ENCODE measurements around the gene PALM. TPM values are rescaled to one million over a fixed set of nuclear protein-coding genes. Genes with fewer than 3 reads are reported as not detected.
"Not testable (repeated sequence)": the region's sequence is repeated elsewhere in the genome, so short reads cannot be mapped to it uniquely, and the experiment has no call there.

Gene PALM
- total RNA-seq, 1 donor from 2014 or later = 26.0 TPM

DNA sequence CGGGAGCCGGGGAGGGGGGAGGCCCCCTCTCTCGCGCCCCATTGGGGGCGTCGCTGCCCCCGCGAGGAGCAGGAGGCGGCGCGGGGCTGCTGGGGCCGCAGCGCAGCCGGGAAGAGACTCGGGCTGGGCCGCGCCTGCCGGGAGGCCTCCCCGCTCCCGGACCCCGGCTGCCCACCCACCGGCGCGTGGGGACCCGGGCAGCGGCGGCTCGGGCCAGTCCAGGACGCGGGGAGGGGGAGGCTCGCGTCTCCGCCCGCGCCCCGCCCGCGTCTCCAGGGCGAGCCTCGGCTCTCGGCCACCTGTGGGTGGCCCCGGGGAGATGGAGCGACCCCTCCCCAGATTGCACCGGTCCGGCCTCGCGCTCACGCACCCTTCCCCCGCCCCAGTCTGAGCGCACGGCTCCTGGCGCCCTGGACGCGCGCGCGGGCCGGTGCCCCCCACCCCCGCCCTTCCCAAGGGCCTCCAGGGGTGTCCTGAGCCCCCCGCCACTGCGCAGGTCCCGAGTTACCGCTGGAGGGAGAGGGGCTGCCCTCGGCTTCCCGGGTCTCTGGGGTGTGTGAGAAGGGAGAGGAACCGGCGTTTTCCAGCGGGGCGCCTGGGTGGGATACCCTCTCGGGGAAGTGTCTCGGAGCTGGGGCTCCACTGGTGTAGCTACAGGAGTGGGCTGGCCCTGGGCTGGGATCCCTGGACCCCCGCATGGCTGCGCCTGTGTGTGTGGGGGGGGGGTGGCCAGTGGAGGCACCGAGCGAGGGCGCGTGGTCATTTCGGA is 645 bp downstream of the PALM start:
- DNase-seq (ENCODE audit: low spot score) = no peak

DNA sequence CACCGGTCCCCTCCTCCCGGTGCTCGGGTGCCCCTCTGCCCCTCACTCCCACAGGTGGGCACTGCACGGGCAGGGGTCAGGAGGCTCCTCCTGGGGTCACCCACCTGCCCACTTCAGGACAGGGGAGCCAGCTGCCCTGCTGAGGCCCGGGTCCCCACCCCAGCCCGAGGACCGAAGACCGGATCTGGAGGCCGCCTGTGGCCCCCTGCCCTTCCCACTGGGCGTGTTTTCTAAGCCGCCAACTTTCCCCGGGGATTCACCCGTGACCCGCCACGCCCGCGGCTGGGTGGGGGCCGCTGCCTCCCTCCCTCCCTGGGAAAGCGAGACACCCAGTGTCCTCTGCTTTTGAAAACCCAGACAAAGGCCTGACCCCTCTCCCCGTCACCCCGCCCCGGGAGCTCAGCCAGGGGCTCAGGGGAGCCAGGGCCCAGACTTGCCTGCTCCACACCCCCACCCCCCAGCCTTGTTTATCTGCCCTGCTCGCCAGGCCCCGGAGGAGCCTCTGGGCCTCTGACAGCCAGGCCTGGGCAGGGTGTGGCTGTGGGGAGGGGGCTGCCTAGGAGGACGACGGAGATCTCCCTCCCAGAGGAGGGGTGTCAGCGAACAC is 1.3 kb downstream of the PALM start:
- DNase-seq (ENCODE audit: low spot score) = no peak

DNA sequence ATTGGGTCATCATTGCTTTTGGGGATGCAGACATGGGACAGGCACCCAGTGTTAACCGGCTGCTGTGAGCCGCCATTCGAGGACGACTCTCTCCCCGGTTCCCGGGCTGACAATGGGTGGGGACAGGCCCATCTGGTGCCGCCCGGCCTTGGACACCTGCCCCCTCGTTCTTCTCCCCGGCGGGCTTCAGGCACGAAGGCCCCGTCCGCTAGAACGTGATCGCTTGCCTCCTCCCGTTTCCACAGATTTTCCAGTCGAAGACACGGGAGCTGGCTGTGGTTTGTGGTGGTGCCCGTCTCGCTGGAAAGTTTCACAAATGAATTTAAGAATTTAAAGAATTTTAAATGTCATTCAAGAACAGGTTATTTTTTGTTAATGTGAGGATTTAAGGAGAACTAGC is 2.0 kb downstream of the PALM start:
- no peak for DNase-seq (ENCODE audit: low spot score)

DNA sequence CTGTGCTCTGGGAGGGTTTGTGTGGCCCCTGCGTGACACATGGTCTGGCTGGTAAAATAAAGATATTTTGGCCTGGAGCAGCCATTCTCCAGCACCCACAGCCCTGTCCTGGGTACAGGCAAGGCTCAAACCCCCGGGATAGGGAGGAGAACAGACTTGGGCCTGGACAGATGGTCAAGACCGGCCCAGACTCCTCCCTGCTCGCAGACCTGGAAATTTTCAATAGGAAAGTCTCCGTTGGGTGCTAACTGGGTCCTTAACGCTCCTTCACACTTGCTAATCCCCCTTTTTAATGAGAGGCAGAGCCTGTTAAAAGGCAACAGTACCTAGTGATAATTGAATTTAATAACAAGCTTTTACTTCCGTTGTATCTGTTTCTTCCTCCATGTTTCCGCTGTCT is 2.5 kb downstream of the PALM start:
- DNase-seq (ENCODE audit: low spot score) = no peak

DNA sequence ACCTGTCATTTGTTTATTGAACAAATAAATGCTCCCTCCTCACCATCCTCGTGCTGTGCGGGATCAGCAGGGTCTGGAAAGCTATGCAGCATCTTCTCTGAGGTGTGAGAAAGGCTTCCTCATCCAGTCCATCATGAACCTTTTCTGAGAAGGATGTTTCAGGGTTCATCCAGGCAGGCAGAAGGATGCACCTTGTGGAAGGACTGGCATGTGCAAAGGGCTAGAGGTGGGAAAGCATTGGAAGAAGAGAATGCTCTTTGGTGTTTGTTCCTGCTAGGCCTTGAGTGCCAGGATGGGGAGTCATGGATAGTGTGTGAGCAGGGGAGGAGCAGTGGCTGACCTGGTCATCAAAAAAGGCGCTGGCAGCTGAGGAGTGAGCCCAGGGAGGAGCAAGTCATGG is 6.6 kb downstream of the PALM start:
- no peak for DNase-seq (ENCODE audit: low spot score)

DNA sequence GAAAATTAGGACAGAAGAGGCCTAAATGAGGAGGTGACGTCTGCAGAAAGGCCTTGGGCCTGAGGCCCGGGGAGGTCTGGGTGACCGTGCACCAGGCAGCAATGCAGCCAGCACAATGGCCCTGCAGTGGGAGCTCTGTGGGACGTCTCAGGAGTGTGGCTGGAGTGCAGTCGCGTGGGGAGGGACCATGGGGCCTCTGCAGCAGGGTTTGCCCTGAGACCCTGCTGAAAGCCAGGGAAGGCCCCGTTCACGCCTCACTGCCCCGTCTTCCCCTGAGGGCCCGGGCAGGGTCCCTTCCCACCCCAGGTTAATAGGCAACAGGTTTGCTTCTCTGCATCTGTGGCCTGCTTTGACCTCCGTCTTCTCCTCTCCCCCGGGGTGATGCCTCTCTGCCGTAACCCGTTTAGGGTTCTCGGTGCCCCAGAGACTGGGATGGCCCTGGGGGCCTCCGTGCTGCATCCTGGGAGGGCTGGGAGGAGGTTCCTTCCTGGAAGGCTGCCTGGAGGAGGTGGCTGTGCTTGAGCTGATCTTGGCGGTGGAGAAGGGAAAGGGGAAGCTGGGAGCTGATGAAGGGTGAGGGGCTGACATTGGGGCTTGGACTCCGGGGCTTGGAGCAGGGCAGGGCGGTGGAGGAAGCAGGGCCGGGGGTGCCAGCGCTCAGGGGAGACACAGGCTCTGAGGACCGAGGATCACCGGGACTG is 9.7 kb downstream of the PALM start:
- DNase-seq (ENCODE audit: low spot score) = no peak

DNA sequence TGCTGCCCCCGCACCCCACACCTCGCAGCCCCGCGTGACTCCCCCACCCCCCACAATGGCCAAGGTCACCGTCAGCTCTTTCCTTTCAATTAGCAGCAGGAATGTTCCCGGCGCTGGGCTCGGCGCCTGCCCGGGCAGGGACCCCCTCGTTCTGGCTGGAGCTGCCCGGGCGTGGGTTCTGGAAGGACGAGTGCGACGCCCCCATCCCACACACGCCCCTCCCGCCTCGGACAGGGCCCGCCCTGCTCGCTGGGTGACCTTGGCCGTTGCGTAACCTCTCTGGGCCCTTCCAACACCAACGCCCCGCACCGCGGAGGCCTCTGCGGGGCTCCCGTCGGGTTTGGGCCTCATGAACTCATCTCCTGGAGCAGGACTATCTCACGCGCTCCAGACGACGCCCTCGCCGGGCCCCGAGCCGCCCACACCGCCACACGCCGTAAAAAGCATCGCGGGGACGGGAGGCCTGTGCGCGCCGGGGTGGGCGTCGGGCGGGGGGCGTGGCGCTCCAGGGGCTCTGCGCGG is 10.3 kb downstream of the PALM start:
- peak; percentile 69 for DNase-seq (ENCODE audit: low spot score)

DNA sequence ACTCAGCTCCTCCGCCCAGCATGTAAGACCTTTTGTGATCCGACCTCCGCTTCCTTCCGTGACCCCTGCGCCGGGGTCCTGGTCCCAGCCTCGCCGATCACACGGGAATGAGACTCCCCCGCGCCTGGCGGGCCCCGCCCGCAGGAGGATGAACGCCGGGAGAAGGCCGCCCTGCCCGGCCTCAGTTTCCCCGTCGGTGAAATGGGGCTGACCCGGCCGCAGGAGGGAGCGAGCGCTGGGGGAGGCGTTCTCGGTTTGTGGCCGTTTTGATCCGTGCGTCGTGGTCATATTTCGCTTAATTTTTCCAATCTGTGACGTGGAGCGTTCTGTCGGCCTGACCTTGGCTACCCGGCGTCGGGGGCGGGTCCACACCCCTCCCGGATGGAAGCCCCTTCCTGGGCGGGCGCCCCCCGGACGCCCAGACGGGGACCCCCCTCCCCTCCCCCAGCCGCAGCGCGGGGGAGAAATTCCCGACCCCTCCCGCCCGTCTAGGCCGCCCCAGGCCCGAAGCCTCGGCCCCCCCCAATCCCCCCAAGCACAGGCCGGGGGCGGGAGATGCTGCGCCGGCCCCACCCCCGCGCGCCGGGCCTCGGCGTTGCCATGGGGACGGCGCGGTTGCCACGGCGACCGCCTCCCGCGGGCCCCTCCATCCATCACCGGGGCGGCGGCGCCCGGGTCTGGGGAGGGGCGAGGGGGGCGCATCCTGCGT is 11.1 kb downstream of the PALM start:
- DNase-seq (ENCODE audit: low spot score) = no peak

DNA sequence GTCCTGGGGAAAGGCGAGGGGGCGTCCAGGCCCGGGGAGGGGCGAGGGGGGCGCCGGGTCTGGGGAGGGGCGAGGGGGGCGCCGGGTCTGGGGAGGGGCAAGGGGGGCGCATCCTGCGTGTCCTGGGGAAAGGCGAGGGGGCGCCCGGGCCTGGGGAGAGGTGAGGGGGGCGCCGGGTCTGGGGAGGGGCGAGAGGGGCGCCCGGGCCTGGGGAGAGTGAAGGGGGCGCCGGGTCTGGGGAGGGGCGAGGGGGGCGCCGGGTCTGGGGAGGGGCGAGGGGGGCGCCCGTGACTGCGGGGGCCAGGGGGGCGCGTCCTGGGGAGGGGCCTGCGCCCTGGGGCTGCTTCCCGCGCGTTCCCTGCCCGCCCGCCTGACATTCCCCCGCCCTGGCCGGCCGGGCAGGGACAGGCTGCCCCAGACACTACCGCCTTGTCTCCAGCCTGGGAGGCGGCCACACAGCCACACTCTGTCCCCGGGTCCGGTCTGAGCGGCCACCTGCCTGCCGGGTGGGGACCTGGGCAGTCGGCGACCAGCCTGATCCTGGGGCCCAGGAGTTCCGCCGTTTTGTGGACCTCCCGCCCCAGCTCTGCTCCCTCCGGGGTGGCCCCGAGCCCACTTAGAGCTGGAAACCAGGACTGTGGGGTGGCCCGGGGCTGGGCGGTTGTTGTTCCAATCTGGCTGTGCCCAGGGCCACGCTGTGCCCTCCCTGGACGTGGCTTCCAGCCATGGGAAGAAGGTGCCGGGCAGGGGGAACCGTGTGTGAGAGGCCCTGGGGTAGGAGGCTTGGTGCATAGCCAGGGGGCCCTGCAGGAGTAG is 11.8 kb downstream of the PALM start:
- no peak for DNase-seq (ENCODE audit: low spot score)

DNA sequence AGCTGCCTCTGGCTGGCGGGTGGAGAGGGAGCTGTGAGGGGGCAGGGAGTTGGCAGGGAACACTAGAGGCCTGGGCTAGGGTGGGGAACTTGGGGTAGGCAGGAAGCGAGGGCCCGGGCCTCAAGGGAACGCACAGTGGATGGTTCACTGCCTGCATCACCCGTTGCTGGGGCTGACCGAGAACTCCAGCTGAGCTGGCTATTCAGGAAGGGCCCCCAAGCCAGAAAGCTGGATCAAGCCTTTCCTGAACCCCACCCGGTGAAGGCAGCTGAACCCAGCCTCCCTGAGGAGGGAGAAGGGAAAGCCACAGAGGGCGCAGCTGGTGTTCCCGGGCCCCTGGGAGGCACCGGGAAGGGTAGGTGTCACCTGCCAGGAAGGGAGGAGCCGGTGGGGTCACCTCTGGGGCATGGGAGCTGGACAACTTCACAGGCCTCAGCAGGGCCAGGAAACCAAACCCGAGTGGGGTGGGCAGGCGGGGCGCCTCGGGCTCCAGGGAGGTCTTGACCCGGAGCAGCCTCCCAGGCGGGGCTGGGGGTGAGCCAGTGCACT is 13.9 kb downstream of the PALM start:
- no peak for DNase-seq (ENCODE audit: low spot score)

DNA sequence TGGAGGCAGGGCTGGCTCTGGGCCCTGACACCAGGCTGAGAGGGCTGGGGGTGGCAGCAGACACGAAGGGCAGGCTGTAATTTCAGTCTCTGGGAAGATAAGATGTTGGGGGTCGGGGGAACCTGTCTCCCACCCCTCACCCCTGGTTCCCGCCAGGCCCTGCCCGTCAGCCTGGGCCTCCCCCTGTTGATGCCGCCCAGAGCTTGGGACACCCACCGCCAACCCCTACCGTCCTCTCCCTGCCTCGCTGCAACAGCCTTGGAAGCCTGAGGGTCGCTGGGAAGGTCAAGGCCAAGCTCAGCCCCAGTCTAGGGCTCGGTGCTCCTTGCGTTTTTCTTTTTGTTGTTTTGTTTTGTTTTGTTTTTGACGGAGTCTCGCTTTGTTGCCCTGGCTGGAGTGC is 14.5 kb downstream of the PALM start:
- no peak for DNase-seq (ENCODE audit: low spot score)

DNA sequence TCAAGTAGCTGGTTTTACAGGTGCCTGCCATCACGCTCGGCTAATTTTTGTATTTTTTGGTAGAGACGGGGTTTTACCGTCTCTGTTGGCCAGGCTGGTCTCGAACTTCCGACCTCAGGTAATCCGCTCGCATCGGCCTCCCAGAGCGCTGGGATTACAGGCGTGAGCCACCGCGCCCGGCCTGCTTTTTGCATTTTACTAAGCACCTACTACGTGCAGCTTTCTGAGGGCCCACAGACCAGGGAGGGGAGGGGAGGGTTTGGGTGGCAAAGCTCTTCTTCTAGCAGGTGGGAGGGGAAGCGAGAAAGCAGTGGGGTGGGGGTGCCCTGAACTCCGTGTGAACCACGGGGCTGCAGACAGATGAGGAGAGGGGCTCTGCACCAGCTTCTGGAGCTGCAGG is 15.0 kb downstream of the PALM start:
- DNase-seq (ENCODE audit: low spot score) = no peak

DNA sequence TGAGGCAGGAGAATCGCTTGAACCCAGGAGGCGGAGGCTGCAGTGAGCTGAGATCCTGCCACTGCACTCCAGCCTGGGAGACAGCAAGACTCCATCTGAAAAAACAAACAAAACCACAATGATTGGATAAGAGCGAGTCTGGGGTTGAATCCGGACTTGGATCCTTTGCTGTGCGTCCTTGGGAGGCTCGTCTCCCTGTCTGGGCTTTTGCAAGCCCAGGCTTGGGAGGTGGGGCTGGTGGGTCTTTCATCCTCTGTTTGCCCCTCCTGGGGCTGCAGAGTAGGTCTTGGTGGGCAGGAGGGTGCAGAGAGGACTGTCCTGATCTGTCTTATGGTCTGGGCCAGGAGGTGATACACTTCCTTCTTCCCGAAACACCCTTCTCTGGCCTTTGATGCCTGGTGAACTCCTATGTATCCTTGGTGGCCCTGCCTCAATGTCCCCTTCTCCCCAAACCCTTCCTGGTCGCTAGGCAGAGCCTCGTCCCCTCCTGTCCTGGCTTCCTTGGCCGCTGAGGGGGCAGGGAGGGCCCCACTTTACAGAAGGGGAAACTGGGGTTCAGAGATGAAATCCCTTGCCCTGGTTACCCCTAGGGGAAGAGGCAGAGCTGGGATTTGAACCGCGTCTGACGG is 16.8 kb downstream of the PALM start:
- no peak for DNase-seq (ENCODE audit: low spot score)

DNA sequence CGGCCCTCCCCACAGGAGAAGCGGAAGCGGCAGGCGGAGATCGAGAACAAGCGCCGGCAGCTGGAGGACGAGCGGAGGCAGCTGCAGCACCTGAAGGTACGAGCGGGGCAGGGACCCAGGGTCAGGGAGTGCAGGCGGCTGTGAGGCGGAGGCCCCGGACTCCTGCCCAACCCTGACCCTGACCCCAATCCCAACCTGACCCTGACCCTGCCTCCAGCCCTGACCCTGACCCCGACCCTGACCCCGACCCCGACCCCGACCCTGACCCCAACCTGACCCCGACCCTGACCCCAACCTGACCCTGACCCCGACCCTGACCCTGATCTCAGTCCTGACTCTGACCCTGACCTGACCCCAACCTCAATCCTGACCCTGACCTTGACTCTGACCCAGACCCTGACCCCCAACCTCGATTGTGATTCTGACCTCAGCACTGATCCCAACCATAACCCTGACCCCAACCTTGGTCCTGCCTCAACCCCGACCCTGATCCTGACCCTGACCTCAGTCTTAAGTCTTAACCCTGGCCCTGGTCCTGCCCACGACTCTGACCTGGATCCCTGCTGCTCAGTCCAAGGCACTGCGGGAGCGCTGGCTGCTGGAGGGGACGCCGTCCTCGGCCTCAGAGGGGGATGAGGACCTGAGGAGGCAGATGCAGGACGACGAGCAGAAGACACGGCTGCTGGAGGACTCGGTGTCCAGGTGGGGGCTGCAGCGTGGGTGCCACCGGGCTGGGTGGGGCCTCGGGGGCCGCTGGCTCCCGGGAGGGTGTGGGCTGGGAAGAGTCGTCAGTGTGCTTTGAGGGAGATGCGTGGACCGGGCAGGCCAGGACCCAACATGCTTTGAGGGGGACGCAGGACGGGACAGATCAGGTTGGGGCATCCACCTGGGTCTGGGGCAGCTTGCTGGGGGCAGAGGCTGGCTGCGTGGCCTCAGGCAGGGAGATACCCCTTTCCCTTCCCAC is 18.5 kb downstream of the PALM start:
- no peak for DNase-seq (ENCODE audit: low spot score)

DNA sequence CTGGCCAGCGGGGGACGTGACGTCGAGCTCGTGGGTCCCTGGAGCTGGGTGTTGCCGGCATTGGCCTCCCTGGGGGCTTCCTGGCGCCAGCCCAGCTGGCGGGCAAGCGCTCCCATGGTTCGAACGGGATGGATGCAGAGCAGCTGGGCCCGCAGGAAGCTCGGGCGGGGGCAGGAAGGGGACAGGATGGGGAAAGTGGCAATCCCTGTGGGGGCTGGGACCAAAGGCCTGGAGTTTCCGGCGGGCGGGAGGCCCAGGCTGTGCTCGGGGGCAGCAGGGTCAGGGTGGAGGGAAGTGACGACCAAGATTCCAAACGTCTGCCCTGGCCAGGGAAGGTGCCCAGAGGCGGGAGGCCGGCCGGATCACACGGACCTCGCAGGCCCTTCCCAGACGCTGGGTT is 19.3 kb downstream of the PALM start:
- DNase-seq (ENCODE audit: low spot score) = no peak

DNA sequence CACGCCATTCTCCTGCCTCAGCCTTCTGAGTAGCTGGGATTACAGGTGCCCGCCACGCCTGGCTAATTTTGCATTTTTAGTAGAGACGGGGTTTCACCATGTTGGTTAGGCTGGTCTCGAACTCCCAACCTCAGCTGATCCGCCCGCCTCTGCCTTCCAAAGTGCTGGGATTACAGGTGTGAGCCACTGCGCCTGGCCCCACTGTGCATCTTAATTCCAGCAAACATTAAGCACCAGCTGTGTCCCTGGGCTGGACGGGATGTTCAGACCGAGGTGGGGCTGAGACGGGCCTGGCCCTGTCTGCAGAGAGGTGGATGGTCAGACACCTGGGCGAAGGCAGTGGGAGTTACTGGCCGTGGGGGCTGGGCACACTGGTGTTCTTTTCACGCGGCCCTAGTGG is 20.8 kb downstream of the PALM start:
- DNase-seq (ENCODE audit: low spot score) = not testable (repeated sequence)

DNA sequence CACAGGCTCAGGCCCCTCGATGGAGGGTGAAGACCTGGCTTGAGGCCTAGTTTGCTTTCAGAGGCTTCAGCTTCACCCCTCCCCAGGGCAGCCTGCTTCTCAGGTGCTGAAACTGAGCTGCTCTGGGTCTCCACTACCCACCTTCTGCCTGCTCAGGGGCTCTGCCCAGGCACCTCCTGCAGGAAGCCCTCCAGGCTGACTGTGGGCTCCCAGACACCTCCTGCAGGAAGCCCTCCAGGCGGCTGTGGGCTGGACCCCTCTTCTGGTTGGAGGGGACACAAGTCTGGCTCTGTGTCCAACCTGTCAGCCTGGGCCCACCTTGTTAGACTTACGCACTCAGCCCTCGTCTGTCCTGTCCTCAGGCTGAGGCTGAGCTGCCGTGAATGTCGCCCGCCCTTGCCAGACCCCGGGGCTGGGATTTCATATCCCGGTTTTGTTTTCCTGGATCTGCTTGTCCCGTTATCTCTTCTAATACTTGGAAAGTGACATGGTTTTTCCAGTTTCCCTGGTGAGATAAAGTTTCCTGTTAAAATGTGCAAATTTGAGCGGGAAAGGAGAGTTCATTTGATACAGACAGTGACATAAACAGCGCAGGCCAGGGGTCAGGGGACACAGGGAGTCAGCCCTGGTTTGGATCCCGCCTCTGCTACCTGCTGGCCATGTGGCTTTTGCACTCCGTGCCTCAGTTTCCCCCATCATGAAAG is 21.4 kb downstream of the PALM start:
- DNase-seq (ENCODE audit: low spot score) = no peak

DNA sequence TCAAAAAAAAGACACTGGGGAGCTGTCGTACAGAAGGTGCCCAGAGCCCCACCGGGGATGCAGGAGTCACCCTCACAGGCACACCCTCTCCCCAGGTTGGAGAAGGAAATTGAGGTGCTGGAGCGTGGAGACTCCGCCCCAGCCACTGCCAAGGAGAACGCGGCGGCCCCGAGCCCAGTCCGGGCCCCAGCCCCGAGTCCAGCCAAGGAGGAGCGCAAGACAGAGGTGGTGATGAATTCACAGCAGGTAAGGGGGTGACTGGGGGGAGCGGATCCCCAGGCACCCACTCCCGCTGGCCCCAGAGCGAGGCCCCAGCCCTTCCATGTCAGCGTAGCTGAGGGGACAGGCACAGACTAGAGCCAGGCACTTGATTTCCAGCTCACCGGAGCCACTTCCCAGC is 22.3 kb downstream of the PALM start:
- DNase-seq (ENCODE audit: low spot score) = no peak

Data from ureter (tissue), 1 donor.